SKM-1 (cell line): ENCODE data around the gene SORCS1.
"Not testable (repeated sequence)": the region's sequence is repeated elsewhere in the genome, so short reads cannot be mapped to it uniquely, and the experiment has no call there.

Source experiments
- DNase-seq: peaks from one replicate; lab custom pipeline; 2025; ENCODE audit not compliant: unreplicated experiment; lab: John Stamatoyannopoulos, UW

Gene SORCS1

GRCh38 chr10:106952033-106952432 lies 212.5 kb downstream of the SORCS1 start:
- no peak for DNase-seq

- no peak for DNase-seq
These were observed 214.6 kb downstream of the SORCS1 start for GRCh38 chr10:106949680-106950478.

GRCh38 chr10:106947643-106948042 lies 216.9 kb downstream of the SORCS1 start:
- no peak for DNase-seq

GRCh38 chr10:106942035-106942662 lies 222.4 kb downstream of the SORCS1 start:
- DNase-seq: no peak

GRCh38 chr10:106941297-106942034 lies 223.0 kb downstream of the SORCS1 start:
- DNase-seq: no peak

- no peak for DNase-seq
These were observed 226.0 kb downstream of the SORCS1 start for GRCh38 chr10:106938513-106938912.

GRCh38 chr10:106935978-106936451 lies 228.5 kb downstream of the SORCS1 start:
- peak; percentile 35 for DNase-seq

GRCh38 chr10:106931853-106932249 lies 232.7 kb downstream of the SORCS1 start:
- no peak for DNase-seq

- no peak for DNase-seq
These were observed 233.2 kb downstream of the SORCS1 start for GRCh38 chr10:106931159-106931852.

GRCh38 chr10:106930751-106931150 lies 233.8 kb downstream of the SORCS1 start:
- DNase-seq: no peak

- no peak for DNase-seq
These were observed 235.1 kb downstream of the SORCS1 start for GRCh38 chr10:106929291-106929895.

- DNase-seq: not testable (repeated sequence)
These were observed 236.4 kb downstream of the SORCS1 start for GRCh38 chr10:106928151-106928550.

- no peak for DNase-seq
These were observed 239.3 kb downstream of the SORCS1 start for GRCh38 chr10:106925191-106925590.

- no peak for DNase-seq
These were observed 244.0 kb downstream of the SORCS1 start for GRCh38 chr10:106920538-106920937.

GRCh38 chr10:106919871-106920282 lies 244.6 kb downstream of the SORCS1 start:
- no peak for DNase-seq

- DNase-seq: no peak
These were observed 247.0 kb downstream of the SORCS1 start for GRCh38 chr10:106917452-106918055.

- DNase-seq: no peak
These were observed 250.5 kb downstream of the SORCS1 start for GRCh38 chr10:106914016-106914415.

- no peak for DNase-seq
These were observed 251.2 kb downstream of the SORCS1 start for GRCh38 chr10:106913348-106913747.

GRCh38 chr10:106911096-106911495 lies 253.4 kb downstream of the SORCS1 start:
- DNase-seq: no peak

- DNase-seq: no peak
These were observed 253.8 kb downstream of the SORCS1 start for GRCh38 chr10:106910666-106911065.
